Measurements from ENCODE around the gene ATP8B3. TPM values are rescaled to one million over a fixed set of nuclear protein-coding genes. Genes with fewer than 3 reads are reported as not detected.
"Not testable (repeated sequence)": the region's sequence is repeated elsewhere in the genome, so short reads cannot be mapped to it uniquely, and the experiment has no call there.

The ATP8B3 gene
- total RNA-seq, 1 donor from 2014 or later: 0.41 TPM

GRCh38 chr19:1761528-1762242 lies 50.4 kb downstream of the ATP8B3 start:
- DNase-seq: no peak
- Histone ChIP-seq H3K4me3 (no peak overlapping the region), H3K9me3 (replicated peaks) (no peaks in the 10 kb centered on the region), H3K27ac (replicated peaks) (no peak overlapping the region), H3K27me3 (ENCODE audit: low read depth) (peaks cover 100% of the 10 kb centered on the region), H3K4me1 (peaks cover 10% of the 10 kb centered on the region), H3K36me3 (no peaks in the 10 kb centered on the region)
- TF ChIP-seq CTCF (IDR thresholded peaks at IDR 0.05; ENCODE audit: borderline replicate concordance): no peak
- intact Hi-C loops (cut with micrococcal nuclease): loop anchor here (10.0 kb wide), 1 partner anchor 217 kb away; no protein-coding TSS in a partner anchor

- peaks cover 100% of the 10 kb centered on the region for H3K27me3 ChIP-seq (ENCODE audit: low read depth)
- intact Hi-C loops (cut with micrococcal nuclease): loop anchor here (10.0 kb wide), 1 partner anchor 216 kb away; no protein-coding TSS in a partner anchor
- not testable (repeated sequence) for DNase-seq
These were observed 51.1 kb downstream of the ATP8B3 start for GRCh38 chr19:1760786-1761527.

GRCh38 chr19:1760020-1760419 lies 52.1 kb downstream of the ATP8B3 start:
- intact Hi-C loops (cut with micrococcal nuclease): loop anchor here (10.0 kb wide), 1 partner anchor 215 kb away; no protein-coding TSS in a partner anchor
- Histone ChIP-seq H3K27ac (replicated peaks) (no peak overlapping the region), H3K27me3 (ENCODE audit: low read depth) (peaks cover 100% of the 10 kb centered on the region), H3K4me1 (peaks cover 21% of the 10 kb centered on the region), H3K9me3 (replicated peaks) (no peaks in the 10 kb centered on the region), H3K36me3 (no peaks in the 10 kb centered on the region), H3K4me3 (no peak overlapping the region)
- no peak for DNase-seq
- no peak for TF ChIP-seq CTCF (IDR thresholded peaks at IDR 0.05; ENCODE audit: borderline replicate concordance)

More at GRCh38 chr19:1760786-1761527, 51.1 kb downstream of the ATP8B3 start:
- not testable (repeated sequence) for H3K4me3 ChIP-seq; H3K27ac ChIP-seq (replicated peaks); H3K9me3 ChIP-seq (replicated peaks); H3K36me3 ChIP-seq
- H3K4me1 ChIP-seq: peaks cover 11% of the 10 kb centered on the region

- TF ChIP-seq CTCF (IDR thresholded peaks at IDR 0.05; ENCODE audit: borderline replicate concordance): no peak
- Histone ChIP-seq H3K36me3 (no peaks in the 10 kb centered on the region), H3K4me1 (peaks cover 26% of the 10 kb centered on the region), H3K9me3 (replicated peaks) (no peaks in the 10 kb centered on the region), H3K4me3 (no peak overlapping the region), H3K27me3 (ENCODE audit: low read depth) (peaks cover 98% of the 10 kb centered on the region), H3K27ac (replicated peaks) (no peak overlapping the region)
- DNase-seq: no peak
- intact Hi-C loops (cut with micrococcal nuclease): no loop called here
These were observed 52.8 kb downstream of the ATP8B3 start for GRCh38 chr19:1758959-1759903.

GRCh38 chr19:1758231-1758577 lies 53.9 kb downstream of the ATP8B3 start:
- intact Hi-C loops (cut with micrococcal nuclease): no loop called here
- Histone ChIP-seq H3K27ac (replicated peaks) (no peak overlapping the region), H3K27me3 (ENCODE audit: low read depth) (peaks cover 95% of the 10 kb centered on the region), H3K4me3 (no peak overlapping the region), H3K36me3 (no peaks in the 10 kb centered on the region), H3K4me1 (peaks cover 26% of the 10 kb centered on the region), H3K9me3 (replicated peaks) (no peaks in the 10 kb centered on the region)
- no peak for DNase-seq
- TF ChIP-seq CTCF (IDR thresholded peaks at IDR 0.05; ENCODE audit: borderline replicate concordance): no peak
